ENCODE measurements around the gene DNM2.

The DNM2 gene

DNA sequence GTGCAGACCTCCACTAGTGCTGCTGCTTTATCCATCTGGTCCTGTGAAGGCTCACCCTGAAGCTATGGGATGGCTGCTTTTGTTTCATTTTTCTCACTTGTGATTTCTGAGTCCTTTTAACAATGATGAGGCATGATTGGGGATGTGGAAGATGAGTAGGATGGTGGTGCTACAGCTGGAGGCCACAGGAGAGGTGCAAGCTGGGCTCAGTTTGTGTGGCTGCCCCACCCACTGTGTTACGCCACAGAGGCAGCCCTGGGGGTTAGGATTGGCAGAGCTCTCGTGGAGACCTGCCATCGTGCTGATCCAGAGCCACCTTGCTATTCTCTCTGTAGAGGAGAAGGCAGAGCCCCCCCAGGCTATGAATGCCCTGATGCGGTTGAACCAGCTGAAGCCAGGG lies 36.2 kb upstream of the DNM2 start:
- Histone ChIP-seq H3K9me2 (replicated peaks; ENCODE audit: insufficient read depth, low read length) (no peaks in the 10 kb centered on the region), H3K27me3 (replicated peaks; ENCODE audit: insufficient read depth, low read length) (no peaks in the 10 kb centered on the region), H3F3A (ENCODE audit: insufficient read depth, low read length) (no peaks in the 10 kb centered on the region; the same call in 1 of the 2 replicates), H4K20me1 (ENCODE audit: insufficient read depth, low read length) (peaks cover 4% of the 10 kb centered on the region; the same call in 1 of the 2 replicates), H3K4me3 (ENCODE audit: low read length) (no peak overlapping the region), H2AFZ (ENCODE audit: low read length) (no peak overlapping the region), H3K4me2 (ENCODE audit: low read depth, low read length) (no peak overlapping the region), H3K9ac (ENCODE audit: low read length) (no peak overlapping the region), H3K36me3 (replicated peaks; ENCODE audit: insufficient read depth, low read length) (peaks cover 68% of the 10 kb centered on the region), H3K4me1 (ENCODE audit: low read length) (no peaks in the 10 kb centered on the region), H3K27ac (ENCODE audit: low read length) (no peak overlapping the region), H3K9me3 (replicated peaks; ENCODE audit: insufficient read depth, low read length) (no peaks in the 10 kb centered on the region), H3K79me2 (ENCODE audit: low read length) (peaks cover 90% of the 10 kb centered on the region)
- DNase-seq, result no peak
- no peak for TF ChIP-seq CTCF (IDR thresholded peaks at IDR 0.05; ENCODE audit: low read length)
- TF ChIP-seq EZH2 (optimal IDR thresholded peaks at IDR 0.05; ENCODE audit: low read depth, low read length), result no peak
- no peak for TF ChIP-seq EZH2phosphoT487 (IDR thresholded peaks at IDR 0.05; ENCODE audit: low read length)

DNA sequence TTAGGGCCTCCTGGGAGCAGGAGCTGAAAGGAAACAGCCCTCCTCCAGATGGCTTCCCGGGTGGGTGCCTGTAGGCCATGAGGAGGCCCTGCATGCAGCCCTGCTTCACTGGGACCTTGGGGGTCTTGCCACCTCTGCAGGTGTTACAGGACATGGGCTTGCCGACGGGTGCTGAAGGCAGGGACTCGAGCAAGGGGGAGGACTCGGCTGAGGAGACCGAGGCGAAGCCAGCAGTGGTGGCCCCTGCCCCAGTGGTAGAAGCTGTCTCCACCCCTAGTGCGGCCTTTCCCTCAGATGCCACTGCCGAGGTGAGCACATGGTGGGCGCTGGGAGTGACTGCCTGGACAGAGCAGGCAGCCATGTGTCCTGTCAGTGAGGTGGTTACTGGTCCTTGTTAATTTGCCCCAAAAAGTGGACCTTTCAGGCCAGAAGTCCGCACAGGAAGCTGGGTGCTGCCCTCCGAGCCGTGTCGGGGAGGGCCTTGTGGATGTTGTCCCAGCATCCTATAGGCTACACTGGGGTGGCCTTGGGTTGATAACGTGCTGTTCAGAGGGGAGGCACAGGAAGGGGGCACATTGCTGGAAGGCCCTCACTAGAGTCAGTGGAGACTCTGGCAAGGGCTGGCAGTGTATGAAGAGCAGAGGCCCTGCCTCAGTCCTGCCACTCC lies 35.3 kb upstream of the DNM2 start:
- no peaks in the 10 kb centered on the region; the same call in 1 of the 2 replicates for H3F3A ChIP-seq (ENCODE audit: insufficient read depth, low read length)
- H3K79me2 ChIP-seq (ENCODE audit: low read length), result peaks cover 84% of the 10 kb centered on the region
- H3K4me1 ChIP-seq (ENCODE audit: low read length), result no peaks in the 10 kb centered on the region
- no peak overlapping the region for H3K27ac ChIP-seq (ENCODE audit: low read length)
- H4K20me1 ChIP-seq (ENCODE audit: insufficient read depth, low read length), result peaks cover 4% of the 10 kb centered on the region; the same call in 1 of the 2 replicates
- H3K9ac ChIP-seq (ENCODE audit: low read length), result no peak overlapping the region
- no peak overlapping the region for H3K4me2 ChIP-seq (ENCODE audit: low read depth, low read length)
- H2AFZ ChIP-seq (ENCODE audit: low read length), result no peak overlapping the region
- no peaks in the 10 kb centered on the region for H3K27me3 ChIP-seq (replicated peaks; ENCODE audit: insufficient read depth, low read length)
- TF ChIP-seq EZH2 (optimal IDR thresholded peaks at IDR 0.05; ENCODE audit: low read depth, low read length) (no peak), EZH2phosphoT487 (IDR thresholded peaks at IDR 0.05; ENCODE audit: low read length) (no peak)
- H3K36me3 ChIP-seq (replicated peaks; ENCODE audit: insufficient read depth, low read length), result peaks cover 59% of the 10 kb centered on the region
- H3K9me3 ChIP-seq (replicated peaks; ENCODE audit: insufficient read depth, low read length), result no peaks in the 10 kb centered on the region
- no peak for DNase-seq
- H3K9me2 ChIP-seq (replicated peaks; ENCODE audit: insufficient read depth, low read length), result no peaks in the 10 kb centered on the region
- H3K4me3 ChIP-seq (ENCODE audit: low read length), result no peak overlapping the region

- no peak for DNase-seq
- Histone ChIP-seq H3K27ac (ENCODE audit: low read length) (no peak overlapping the region), H3K9ac (ENCODE audit: low read length) (no peak overlapping the region), H3K36me3 (replicated peaks; ENCODE audit: insufficient read depth, low read length) (peaks cover 56% of the 10 kb centered on the region), H3K9me3 (replicated peaks; ENCODE audit: insufficient read depth, low read length) (no peaks in the 10 kb centered on the region), H2AFZ (ENCODE audit: low read length) (no peak overlapping the region), H3F3A (ENCODE audit: insufficient read depth, low read length) (no peaks in the 10 kb centered on the region; the same call in 1 of the 2 replicates), H3K27me3 (replicated peaks; ENCODE audit: insufficient read depth, low read length) (no peaks in the 10 kb centered on the region), H3K4me3 (ENCODE audit: low read length) (no peak overlapping the region), H3K4me1 (ENCODE audit: low read length) (no peaks in the 10 kb centered on the region), H3K79me2 (ENCODE audit: low read length) (peaks cover 78% of the 10 kb centered on the region), H4K20me1 (ENCODE audit: insufficient read depth, low read length) (peaks cover 4% of the 10 kb centered on the region; the same call in 1 of the 2 replicates), H3K9me2 (replicated peaks; ENCODE audit: insufficient read depth, low read length) (no peaks in the 10 kb centered on the region), H3K4me2 (ENCODE audit: low read depth, low read length) (no peak overlapping the region)
- TF ChIP-seq EZH2 (optimal IDR thresholded peaks at IDR 0.05; ENCODE audit: low read depth, low read length) (no peak), CTCF (IDR thresholded peaks at IDR 0.05; ENCODE audit: low read length) (no peak), EZH2phosphoT487 (IDR thresholded peaks at IDR 0.05; ENCODE audit: low read length) (no peak)
Measured at GRCh38 chr19:10683064-10683426, 34.8 kb upstream of the DNM2 start.

DNA sequence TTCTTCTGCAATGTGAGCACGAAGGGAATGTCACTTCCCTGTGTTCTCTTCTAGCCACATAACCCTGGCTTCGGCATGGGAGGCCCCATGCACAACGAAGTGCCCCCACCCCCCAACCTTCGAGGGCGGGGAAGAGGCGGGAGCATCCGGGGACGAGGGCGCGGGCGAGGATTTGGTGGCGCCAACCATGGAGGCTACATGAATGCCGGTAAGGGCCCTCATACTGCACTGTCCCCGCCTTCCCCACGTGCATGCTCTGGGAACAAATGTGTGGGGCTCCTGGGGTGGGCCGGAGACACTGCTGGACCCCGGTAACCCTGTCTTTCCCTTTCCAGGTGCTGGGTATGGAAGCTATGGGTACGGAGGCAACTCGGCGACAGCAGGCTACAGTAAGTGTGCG lies 34.3 kb upstream of the DNM2 start:
- Histone ChIP-seq H3K9me2 (replicated peaks; ENCODE audit: insufficient read depth, low read length) (no peaks in the 10 kb centered on the region), H3K4me2 (ENCODE audit: low read depth, low read length) (no peak overlapping the region), H3K27ac (ENCODE audit: low read length) (no peak overlapping the region), H3K9me3 (replicated peaks; ENCODE audit: insufficient read depth, low read length) (no peaks in the 10 kb centered on the region), H3K79me2 (ENCODE audit: low read length) (peaks cover 73% of the 10 kb centered on the region), H3K4me3 (ENCODE audit: low read length) (no peak overlapping the region), H3K4me1 (ENCODE audit: low read length) (no peaks in the 10 kb centered on the region), H3K36me3 (replicated peaks; ENCODE audit: insufficient read depth, low read length) (peaks cover 54% of the 10 kb centered on the region), H3K9ac (ENCODE audit: low read length) (no peak overlapping the region), H2AFZ (ENCODE audit: low read length) (no peak overlapping the region), H3F3A (ENCODE audit: insufficient read depth, low read length) (no peaks in the 10 kb centered on the region; the same call in 1 of the 2 replicates), H4K20me1 (ENCODE audit: insufficient read depth, low read length) (peaks cover 4% of the 10 kb centered on the region; the same call in 1 of the 2 replicates), H3K27me3 (replicated peaks; ENCODE audit: insufficient read depth, low read length) (no peaks in the 10 kb centered on the region)
- no peak for TF ChIP-seq EZH2phosphoT487 (IDR thresholded peaks at IDR 0.05; ENCODE audit: low read length)
- TF ChIP-seq CTCF (IDR thresholded peaks at IDR 0.05; ENCODE audit: low read length), result no peak
- TF ChIP-seq EZH2 (optimal IDR thresholded peaks at IDR 0.05; ENCODE audit: low read depth, low read length), result no peak
- no peak for DNase-seq
